B cell (primary cell): ENCODE data around the gene NADK2.

Experiments used
- EZH2 ChIP-seq: IDR thresholded peaks from 2 replicates; pipeline ENCODE4 v1.6.1; 2012; ENCODE audit warnings: borderline replicate concordance, low read depth, mild to moderate bottlenecking, moderate library complexity, low read length; ENCODE audit not compliant: insufficient read depth, poor library complexity, severe bottlenecking
- TF ChIP-seq, protein P1 (sequence below): fragments of 200-600 bp; IDR thresholded peaks from one replicate; pipeline ENCODE4 v1.8.0; 2022; ENCODE audit warnings: antibody characterized with exemption, mild to moderate bottlenecking

DNA sequence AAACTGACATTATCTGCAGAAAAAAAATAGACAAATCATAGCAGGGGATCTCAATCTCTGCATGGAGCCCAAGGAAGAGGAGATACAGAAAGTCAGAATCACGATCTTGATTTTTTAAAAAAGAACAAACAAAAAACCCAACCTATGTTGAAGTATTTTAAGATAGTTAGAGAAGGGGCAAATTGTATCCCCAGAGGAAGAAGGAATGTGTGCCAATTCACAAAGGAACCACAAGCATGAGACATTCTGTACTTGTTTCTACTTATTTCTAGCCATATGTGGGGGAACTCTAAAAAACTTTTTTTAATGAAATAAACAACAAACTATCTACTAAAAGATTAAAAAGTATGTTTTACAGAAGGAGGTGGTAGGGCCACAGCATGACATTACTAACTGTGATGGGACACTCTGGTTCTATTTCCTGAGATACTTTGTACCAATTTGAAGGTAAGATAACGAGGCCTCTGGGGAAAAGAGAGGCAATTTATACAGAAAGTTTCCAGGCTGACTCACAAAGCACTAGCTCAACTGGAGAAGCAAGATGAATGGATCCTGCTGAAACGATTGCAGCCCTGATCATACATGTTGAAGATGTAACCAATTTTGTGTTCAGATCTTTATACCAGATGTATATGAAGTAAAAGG, 37.5 kb upstream of the NADK2 start:
- TF ChIP-seq, protein P1, sequence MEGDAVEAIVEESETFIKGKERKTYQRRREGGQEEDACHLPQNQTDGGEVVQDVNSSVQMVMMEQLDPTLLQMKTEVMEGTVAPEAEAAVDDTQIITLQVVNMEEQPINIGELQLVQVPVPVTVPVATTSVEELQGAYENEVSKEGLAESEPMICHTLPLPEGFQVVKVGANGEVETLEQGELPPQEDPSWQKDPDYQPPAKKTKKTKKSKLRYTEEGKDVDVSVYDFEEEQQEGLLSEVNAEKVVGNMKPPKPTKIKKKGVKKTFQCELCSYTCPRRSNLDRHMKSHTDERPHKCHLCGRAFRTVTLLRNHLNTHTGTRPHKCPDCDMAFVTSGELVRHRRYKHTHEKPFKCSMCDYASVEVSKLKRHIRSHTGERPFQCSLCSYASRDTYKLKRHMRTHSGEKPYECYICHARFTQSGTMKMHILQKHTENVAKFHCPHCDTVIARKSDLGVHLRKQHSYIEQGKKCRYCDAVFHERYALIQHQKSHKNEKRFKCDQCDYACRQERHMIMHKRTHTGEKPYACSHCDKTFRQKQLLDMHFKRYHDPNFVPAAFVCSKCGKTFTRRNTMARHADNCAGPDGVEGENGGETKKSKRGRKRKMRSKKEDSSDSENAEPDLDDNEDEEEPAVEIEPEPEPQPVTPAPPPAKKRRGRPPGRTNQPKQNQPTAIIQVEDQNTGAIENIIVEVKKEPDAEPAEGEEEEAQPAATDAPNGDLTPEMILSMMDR: no peak
- TF ChIP-seq EZH2: no peak
